Prostate gland (tissue), 2 donors: Measurements from ENCODE around the gene IGF2BP2.

ENCODE experiments used
- CTCF ChIP-seq, 4 experiments: fragments of 200-600 bp in 2 of 4; fragments of 450-650 bp in 2 of 4; sonication (generic) in 2 of 4; IDR thresholded peaks; 1 replicate in 3 of 4; 2 replicates in 1 of 4; pipeline ENCODE4 v1.5.1; 2016 to 2019; ENCODE audit warnings: antibody characterized with exemption in 4 of 4, mild to moderate bottlenecking in 2 of 4, moderate library complexity in 2 of 4
- POLR2A ChIP-seq: fragments of 450-650 bp; IDR thresholded peaks from one replicate; pipeline ENCODE4 v1.6.1; 2016; ENCODE audit warnings: antibody characterized with exemption, mild to moderate bottlenecking
- POLR2AphosphoS5 ChIP-seq: sonication (generic); formaldehyde crosslinking; IDR thresholded peaks from one replicate; pipeline ENCODE4 v1.6.1; 2017; ENCODE audit warnings: antibody characterized with exemption

- TF ChIP-seq POLR2AphosphoS5 (no peak), POLR2A (no peak), CTCF (IDR thresholded peaks at IDR 0.05) (no peak)
These were observed 170.1 kb downstream of the IGF2BP2 start for GRCh38 chr3:185654758-185655145.
